LNCAP (cell line): ENCODE results near the gene CHMP4B.

Experiments
- CTCF ChIP-seq: fragments of 450-650 bp; IDR thresholded peaks from 2 replicates; pipeline ENCODE4 v1.5.1; 2017; ENCODE audit warnings: mild to moderate bottlenecking

Gene CHMP4B

GRCh38 chr20:33810885-33811775, at the start of gene CHMP4B:
Gene CHMP4B (plus strand): TSS chr20:33811348. CDS start chr20:33811469, 121 bp downstream.
- TF ChIP-seq CTCF, result no peak

GRCh38 chr20:33761698-33762250, 49.4 kb upstream of the CHMP4B start:
- TF ChIP-seq CTCF, result no peak

GRCh38 chr20:33765099-33765498, 46.0 kb upstream of the CHMP4B start:
- TF ChIP-seq CTCF, result no peak

GRCh38 chr20:33765592-33765991, 45.6 kb upstream of the CHMP4B start:
- no peak for TF ChIP-seq CTCF

- TF ChIP-seq CTCF, result no peak
Observed at GRCh38 chr20:33766686-33767085, 44.5 kb upstream of the CHMP4B start.

GRCh38 chr20:33767777-33768138, 43.4 kb upstream of the CHMP4B start:
- no peak for TF ChIP-seq CTCF

- TF ChIP-seq CTCF, result no peak
Observed at GRCh38 chr20:33769043-33769442, 42.1 kb upstream of the CHMP4B start.
